Measurements from ENCODE around the gene OTUD1. TPM values are rescaled to one million over a fixed set of nuclear protein-coding genes. Genes with fewer than 3 reads are reported as not detected.
A peak's percentile ranks its signal among the peaks of the same experiment; 100 is the strongest.

OTUD1 gene
- polyA plus RNA-seq, 3 donors, result 18.8 to 81.0 (median 24.5) TPM

- peak overlapping the region; percentile 6 to 98 (median 85) for H3K27ac Mint-ChIP-seq
- TF ChIP-seq CTCF (IDR thresholded peaks at IDR 0.05), result no peak
- H3K79me2 ChIP-seq (ENCODE audit: insufficient read depth, low read length), result peaks cover 6% of the 10 kb centered on the region
- no peak overlapping the region for H3K9ac ChIP-seq (ENCODE audit: insufficient read depth, low read length, poor library complexity, severe bottlenecking)
- peaks cover 0 to 4% (median 1%) of the 10 kb centered on the region in 7 donors for H3K9me3 Mint-ChIP-seq
- H4K20me1 ChIP-seq (ENCODE audit: insufficient read depth, low read length), result peaks cover 5% of the 10 kb centered on the region
- peaks cover 56% of the 10 kb centered on the region for H3K4me1 Mint-ChIP-seq
- no peaks in the 10 kb centered on the region for H3K9me3 ChIP-seq (replicated peaks in 1 of 2; ENCODE audit: control insufficient read depth in 1 of 2, insufficient read depth in 1 of 2, low read length in 2 of 2)
- peaks cover 0 to 3% (median 0%) of the 10 kb centered on the region in 3 donors for H3K27me3 Mint-ChIP-seq (ENCODE audit: low read depth in 3 of 3)
- H3K27me3 ChIP-seq (ENCODE audit: control insufficient read depth in 2 of 2, insufficient read depth in 2 of 2, low read length in 2 of 2), result no peaks in the 10 kb centered on the region
- H3K4me2 ChIP-seq (replicated peaks; ENCODE audit: extremely low read depth, low read length, poor library complexity, severe bottlenecking), result no peak overlapping the region
- no peak for DNase-seq
- H3K4me3 Mint-ChIP-seq, result no peak overlapping the region
- H3K27ac ChIP-seq (ENCODE audit: low read depth in 1 of 2, low read length in 2 of 2), result peak overlapping the region in 1 of 2 donors; percentile 58
- peaks cover 58 to 67% of the 10 kb centered on the region in 2 donors for H3K4me1 ChIP-seq (ENCODE audit: control insufficient read depth in 1 of 2, insufficient read depth in 2 of 2, low read length in 2 of 2)
- 100% methylated on average over 1 of the region's 1 CpG for WGBS (ENCODE audit: insufficient coverage)
- H3K36me3 Mint-ChIP-seq, result peaks cover 5 to 11% of the 10 kb centered on the region in 2 donors
- no peak overlapping the region for H2AFZ ChIP-seq (ENCODE audit: insufficient read depth, low read depth, low read length, poor library complexity, severe bottlenecking)
- no peaks in the 10 kb centered on the region for H3K36me3 ChIP-seq (replicated peaks in 1 of 2; ENCODE audit: control insufficient read depth in 1 of 2, insufficient read depth in 2 of 2, low read length in 2 of 2)
- intact Hi-C loops (cut with micrococcal nuclease), result loop anchor here in 1 of 2 donors (5.0 kb wide), 1 partner anchor 103 kb away; no protein-coding TSS in a partner anchor
- H3K4me3 ChIP-seq (replicated peaks in 1 of 3; ENCODE audit: low read depth in 2 of 3, low read length in 3 of 3), result no peak overlapping the region
These were observed 3.5 kb upstream of the OTUD1 start for GRCh38 chr10:23435378-23435777.

GRCh38 chr10:23436983-23437382 lies 1.9 kb upstream of the OTUD1 start:
- no peaks in the 10 kb centered on the region for H3K27me3 ChIP-seq (ENCODE audit: control insufficient read depth in 2 of 2, insufficient read depth in 2 of 2, low read length in 2 of 2)
- H2AFZ ChIP-seq (ENCODE audit: insufficient read depth, low read depth, low read length, poor library complexity, severe bottlenecking), result no peak overlapping the region
- no peaks in the 10 kb centered on the region for H3K9me3 ChIP-seq (replicated peaks in 1 of 2; ENCODE audit: control insufficient read depth in 1 of 2, insufficient read depth in 1 of 2, low read length in 2 of 2)
- Mint-ChIP-seq H3K4me1 (peaks cover 69% of the 10 kb centered on the region), H3K27ac (peak overlapping the region; percentile 24 to 98 (median 95)), H3K36me3 (peaks cover 18 to 24% of the 10 kb centered on the region in 2 donors), H3K27me3 (ENCODE audit: low read depth in 3 of 3) (peaks cover 0 to 3% (median 0%) of the 10 kb centered on the region in 3 donors), H3K4me3 (no peak overlapping the region), H3K9me3 (peaks cover 0 to 5% (median 2%) of the 10 kb centered on the region in 7 donors)
- no peak overlapping the region for H3K4me3 ChIP-seq (replicated peaks in 1 of 3; ENCODE audit: low read depth in 2 of 3, low read length in 3 of 3)
- TF ChIP-seq CTCF (IDR thresholded peaks at IDR 0.05), result no peak
- peaks cover 21% of the 10 kb centered on the region for H4K20me1 ChIP-seq (ENCODE audit: insufficient read depth, low read length)
- peaks cover 22% of the 10 kb centered on the region for H3K79me2 ChIP-seq (ENCODE audit: insufficient read depth, low read length)
- intact Hi-C loops (cut with micrococcal nuclease), result loop anchor here in 1 of 2 donors (5.0 kb wide), 1 partner anchor 105 kb away; no protein-coding TSS in a partner anchor
- H3K9ac ChIP-seq (ENCODE audit: insufficient read depth, low read length, poor library complexity, severe bottlenecking), result no peak overlapping the region
- no peak overlapping the region for H3K4me2 ChIP-seq (replicated peaks; ENCODE audit: extremely low read depth, low read length, poor library complexity, severe bottlenecking)
- 100% methylated on average over 1 of the region's 4 CpGs for WGBS (ENCODE audit: insufficient coverage)
- no peaks in the 10 kb centered on the region for H3K36me3 ChIP-seq (replicated peaks in 1 of 2; ENCODE audit: control insufficient read depth in 1 of 2, insufficient read depth in 2 of 2, low read length in 2 of 2)
- H3K27ac ChIP-seq (ENCODE audit: low read depth in 1 of 2, low read length in 2 of 2), result peak overlapping the region in 1 of 2 donors; percentile 43
- peak in 1 of 3 donors; percentile 26 for DNase-seq
- peaks cover 55 to 74% of the 10 kb centered on the region in 2 donors for H3K4me1 ChIP-seq (ENCODE audit: control insufficient read depth in 1 of 2, insufficient read depth in 2 of 2, low read length in 2 of 2)
